ENCODE results near the gene TPR. TPM values are rescaled to one million over a fixed set of nuclear protein-coding genes. Genes with fewer than 3 reads are reported as not detected.

Gene TPR
- total RNA-seq, 1 donor from 2014 or later = 83.8 TPM

DNA sequence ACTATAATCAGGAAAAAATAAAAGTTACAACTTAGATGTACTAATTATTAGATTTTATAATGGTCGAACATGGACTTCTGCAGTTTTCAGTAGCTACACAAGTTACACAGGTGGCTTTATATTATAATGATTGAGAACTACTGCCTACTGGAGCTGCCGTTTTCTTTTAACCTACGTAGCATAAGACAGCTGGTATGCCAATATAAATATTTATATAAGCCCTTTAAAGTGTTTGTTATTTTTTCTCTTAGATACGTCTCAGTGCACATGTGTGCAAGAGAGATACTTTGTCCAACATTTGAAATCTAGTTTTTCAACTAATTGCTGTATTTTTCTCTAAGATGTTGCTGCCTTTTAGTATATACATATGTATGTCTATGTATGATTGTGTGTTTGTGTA is 43.5 kb upstream of the TPR start:
- peaks cover 3% of the 10 kb centered on the region for H3K36me3 Mint-ChIP-seq (ENCODE audit: low read depth, unreplicated experiment)
- Histone ChIP-seq H3K4me2 (ENCODE audit: low read length) (no peak overlapping the region), H3K4me1 (ENCODE audit: insufficient read depth, low read length) (no peaks in the 10 kb centered on the region), H3K79me2 (ENCODE audit: insufficient read depth, low read length) (no peaks in the 10 kb centered on the region), H3K27me3 (ENCODE audit: insufficient read depth, low read length) (no peaks in the 10 kb centered on the region), H2AFZ (ENCODE audit: low read depth, low read length) (no peak overlapping the region), H3K36me3 (ENCODE audit: insufficient read depth, low read length) (peaks cover 21% of the 10 kb centered on the region), H3K9ac (ENCODE audit: low read length) (no peak overlapping the region), H3K9me3 (ENCODE audit: insufficient read depth, low read depth, low read length) (no peaks in the 10 kb centered on the region), H4K20me1 (ENCODE audit: insufficient read depth, low read length) (no peaks in the 10 kb centered on the region), H3K4me3 (ENCODE audit: insufficient read depth, low read depth, low read length) (no peak overlapping the region), H3K27ac (ENCODE audit: low read depth, low read length) (no peak overlapping the region)
- H3K4me3 Mint-ChIP-seq (ENCODE audit: unreplicated experiment) = no peak overlapping the region
- FAIRE-seq = no peak
- no peak for TF ChIP-seq EZH2 (IDR thresholded peaks at IDR 0.05; ENCODE audit: insufficient read depth, low read length)
- TF ChIP-seq, protein P1, sequence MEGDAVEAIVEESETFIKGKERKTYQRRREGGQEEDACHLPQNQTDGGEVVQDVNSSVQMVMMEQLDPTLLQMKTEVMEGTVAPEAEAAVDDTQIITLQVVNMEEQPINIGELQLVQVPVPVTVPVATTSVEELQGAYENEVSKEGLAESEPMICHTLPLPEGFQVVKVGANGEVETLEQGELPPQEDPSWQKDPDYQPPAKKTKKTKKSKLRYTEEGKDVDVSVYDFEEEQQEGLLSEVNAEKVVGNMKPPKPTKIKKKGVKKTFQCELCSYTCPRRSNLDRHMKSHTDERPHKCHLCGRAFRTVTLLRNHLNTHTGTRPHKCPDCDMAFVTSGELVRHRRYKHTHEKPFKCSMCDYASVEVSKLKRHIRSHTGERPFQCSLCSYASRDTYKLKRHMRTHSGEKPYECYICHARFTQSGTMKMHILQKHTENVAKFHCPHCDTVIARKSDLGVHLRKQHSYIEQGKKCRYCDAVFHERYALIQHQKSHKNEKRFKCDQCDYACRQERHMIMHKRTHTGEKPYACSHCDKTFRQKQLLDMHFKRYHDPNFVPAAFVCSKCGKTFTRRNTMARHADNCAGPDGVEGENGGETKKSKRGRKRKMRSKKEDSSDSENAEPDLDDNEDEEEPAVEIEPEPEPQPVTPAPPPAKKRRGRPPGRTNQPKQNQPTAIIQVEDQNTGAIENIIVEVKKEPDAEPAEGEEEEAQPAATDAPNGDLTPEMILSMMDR (IDR thresholded peaks at IDR 0.05; ENCODE audit: insufficient read depth, low read depth, low read length) = no peak
- no peak overlapping the region for H3K27ac Mint-ChIP-seq (ENCODE audit: unreplicated experiment)
- no peaks in the 10 kb centered on the region for H3K4me1 Mint-ChIP-seq (ENCODE audit: low read depth, unreplicated experiment)
- no peaks in the 10 kb centered on the region for H3K27me3 Mint-ChIP-seq (ENCODE audit: low read depth, unreplicated experiment)
- no peaks in the 10 kb centered on the region for H3K9me3 Mint-ChIP-seq (ENCODE audit: unreplicated experiment)
- DNase-seq (ENCODE audit: low read depth) = peak; percentile 8

DNA sequence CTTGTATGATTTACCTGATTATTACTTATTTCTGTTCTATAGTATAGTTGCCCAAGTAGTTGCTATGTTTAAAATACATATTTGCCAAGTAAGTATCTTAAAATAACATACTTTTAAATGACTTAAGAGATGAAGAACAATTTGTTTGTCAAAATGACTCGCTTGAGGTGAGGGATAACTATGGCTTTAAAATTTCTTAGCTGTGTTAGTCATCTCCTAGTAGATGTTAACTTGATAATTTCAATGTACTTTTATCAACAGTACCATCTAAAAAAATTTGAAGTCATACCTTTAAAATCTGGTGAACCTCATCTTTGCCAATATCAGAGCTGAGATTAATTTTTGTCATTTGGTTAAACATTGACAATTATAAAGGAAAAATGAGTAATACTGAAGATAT is 38.3 kb upstream of the TPR start:
- H3K27me3 Mint-ChIP-seq (ENCODE audit: low read depth, unreplicated experiment) = no peaks in the 10 kb centered on the region
- no peak overlapping the region for H3K27ac ChIP-seq (ENCODE audit: low read depth, low read length)
- no peak for TF ChIP-seq EZH2 (IDR thresholded peaks at IDR 0.05; ENCODE audit: insufficient read depth, low read length)
- TF ChIP-seq, protein P1 (IDR thresholded peaks at IDR 0.05; ENCODE audit: insufficient read depth, low read depth, low read length) = no peak
- H4K20me1 ChIP-seq (ENCODE audit: insufficient read depth, low read length) = no peaks in the 10 kb centered on the region
- no peaks in the 10 kb centered on the region for H3K4me1 Mint-ChIP-seq (ENCODE audit: low read depth, unreplicated experiment)
- peaks cover 26% of the 10 kb centered on the region for H3K36me3 ChIP-seq (ENCODE audit: insufficient read depth, low read length)
- no peak overlapping the region for H3K4me2 ChIP-seq (ENCODE audit: low read length)
- H3K9me3 Mint-ChIP-seq (ENCODE audit: unreplicated experiment) = no peaks in the 10 kb centered on the region
- no peak overlapping the region for H3K4me3 ChIP-seq (ENCODE audit: insufficient read depth, low read depth, low read length)
- H2AFZ ChIP-seq (ENCODE audit: low read depth, low read length) = no peak overlapping the region
- H3K4me3 Mint-ChIP-seq (ENCODE audit: unreplicated experiment) = no peak overlapping the region
- H3K36me3 Mint-ChIP-seq (ENCODE audit: low read depth, unreplicated experiment) = no peaks in the 10 kb centered on the region
- H3K9ac ChIP-seq (ENCODE audit: low read length) = no peak overlapping the region
- H3K27me3 ChIP-seq (ENCODE audit: insufficient read depth, low read length) = no peaks in the 10 kb centered on the region
- H3K9me3 ChIP-seq (ENCODE audit: insufficient read depth, low read depth, low read length) = no peaks in the 10 kb centered on the region
- no peaks in the 10 kb centered on the region for H3K4me1 ChIP-seq (ENCODE audit: insufficient read depth, low read length)
- FAIRE-seq = no peak
- no peak overlapping the region for H3K27ac Mint-ChIP-seq (ENCODE audit: unreplicated experiment)
- no peak for DNase-seq (ENCODE audit: low read depth)
- no peaks in the 10 kb centered on the region for H3K79me2 ChIP-seq (ENCODE audit: insufficient read depth, low read length)

DNA sequence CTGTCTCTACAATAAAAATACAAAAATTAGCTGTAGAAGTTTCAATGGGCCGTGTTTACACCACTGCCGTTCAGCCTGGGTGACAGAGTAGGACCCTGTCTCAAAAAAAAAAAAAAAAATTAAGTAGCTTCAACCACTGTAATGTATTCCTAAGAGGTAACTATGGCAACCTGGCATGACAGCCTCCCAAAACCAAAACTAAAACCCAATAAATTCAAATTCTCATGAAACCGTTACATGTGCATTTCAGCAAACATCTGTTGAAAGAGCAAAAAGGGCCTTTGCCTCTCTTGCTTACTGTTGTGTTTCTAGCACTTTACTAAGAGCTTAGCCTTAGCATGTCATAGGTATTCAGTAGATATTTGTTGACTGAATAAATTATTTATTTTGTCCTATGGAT is 34.0 kb upstream of the TPR start:
- FAIRE-seq = no peak

More for the DNA sequence above, 34.0 kb upstream of the TPR start:
- Histone ChIP-seq H3K36me3 (ENCODE audit: insufficient read depth, low read length) (peaks cover 40% of the 10 kb centered on the region), H2AFZ (ENCODE audit: low read depth, low read length) (no peak overlapping the region), H3K4me2 (ENCODE audit: low read length) (no peak overlapping the region), H3K9ac (ENCODE audit: low read length) (no peak overlapping the region), H3K4me3 (ENCODE audit: insufficient read depth, low read depth, low read length) (no peak overlapping the region), H3K9me3 (ENCODE audit: insufficient read depth, low read depth, low read length) (no peaks in the 10 kb centered on the region), H3K79me2 (ENCODE audit: insufficient read depth, low read length) (no peaks in the 10 kb centered on the region), H3K27ac (ENCODE audit: low read depth, low read length) (no peak overlapping the region), H4K20me1 (ENCODE audit: insufficient read depth, low read length) (no peaks in the 10 kb centered on the region), H3K4me1 (ENCODE audit: insufficient read depth, low read length) (no peaks in the 10 kb centered on the region), H3K27me3 (ENCODE audit: insufficient read depth, low read length) (no peaks in the 10 kb centered on the region)
- Mint-ChIP-seq H3K4me3 (ENCODE audit: unreplicated experiment) (no peak overlapping the region), H3K36me3 (ENCODE audit: low read depth, unreplicated experiment) (peaks cover 2% of the 10 kb centered on the region), H3K4me1 (ENCODE audit: low read depth, unreplicated experiment) (no peaks in the 10 kb centered on the region), H3K9me3 (ENCODE audit: unreplicated experiment) (no peaks in the 10 kb centered on the region), H3K27me3 (ENCODE audit: low read depth, unreplicated experiment) (no peaks in the 10 kb centered on the region), H3K27ac (ENCODE audit: unreplicated experiment) (no peak overlapping the region)
- no peak for DNase-seq (ENCODE audit: low read depth)
- TF ChIP-seq EZH2 (IDR thresholded peaks at IDR 0.05; ENCODE audit: insufficient read depth, low read length) = no peak
- TF ChIP-seq, protein P1 (IDR thresholded peaks at IDR 0.05; ENCODE audit: insufficient read depth, low read depth, low read length) = no peak

All from astrocyte (in vitro differentiated cells and primary cell).